KG1 (cell line): Measurements from ENCODE around the gene DNAJC4.

Experiments used
- DNase-seq: peaks from one replicate; lab custom pipeline; 2025; lab: John Stamatoyannopoulos, UW

The DNAJC4 gene

GRCh38 chr11:64259533-64260067, 29.3 kb downstream of the DNAJC4 start:
- no peak for DNase-seq

- DNase-seq = no peak
Measured at GRCh38 chr11:64260147-64260708, 29.9 kb downstream of the DNAJC4 start.

GRCh38 chr11:64261556-64262080, 31.3 kb downstream of the DNAJC4 start:
- DNase-seq = no peak

GRCh38 chr11:64262271-64263002, 32.1 kb downstream of the DNAJC4 start:
- no peak for DNase-seq

GRCh38 chr11:64263021-64263946, 32.9 kb downstream of the DNAJC4 start:
- DNase-seq = no peak

GRCh38 chr11:64263947-64264317, 33.6 kb downstream of the DNAJC4 start:
- no peak for DNase-seq

- DNase-seq = no peak
Measured at GRCh38 chr11:64264371-64264852, 34.1 kb downstream of the DNAJC4 start.

GRCh38 chr11:64265176-64266160, 35.1 kb downstream of the DNAJC4 start:
- DNase-seq = no peak

GRCh38 chr11:64266339-64266738, 36.0 kb downstream of the DNAJC4 start:
- no peak for DNase-seq

GRCh38 chr11:64267207-64267945, 37.0 kb downstream of the DNAJC4 start:
- DNase-seq = no peak

GRCh38 chr11:64268025-64268892, 37.9 kb downstream of the DNAJC4 start:
- no peak for DNase-seq

GRCh38 chr11:64268893-64269539, 38.7 kb downstream of the DNAJC4 start:
- no peak for DNase-seq

- peak; percentile 99 for DNase-seq
Measured at GRCh38 chr11:64269540-64270220, 39.3 kb downstream of the DNAJC4 start.

GRCh38 chr11:64275031-64275800, 44.9 kb downstream of the DNAJC4 start:
- no peak for DNase-seq

GRCh38 chr11:64275841-64276240, 45.5 kb downstream of the DNAJC4 start:
- no peak for DNase-seq

GRCh38 chr11:64276653-64277431, 46.5 kb downstream of the DNAJC4 start:
- DNase-seq = no peak
